H1 (cell line): ENCODE data around the gene NSG2. TPM values are rescaled to one million over a fixed set of nuclear protein-coding genes. Genes with fewer than 3 reads are reported as not detected.

Experiments used
- CREB1 ChIP-seq: IDR thresholded peaks from 2 replicates; pipeline ENCODE4 v1.6.1; 2012; ENCODE audit warnings: inconsistent platforms
- NANOG ChIP-seq: IDR thresholded peaks from 2 replicates; pipeline ENCODE4 v1.6.1; 2011; ENCODE audit warnings: low read length, low read depth, mild to moderate bottlenecking, inconsistent platforms; ENCODE audit not compliant: insufficient read depth, poor library complexity, severe bottlenecking
- RFX5 ChIP-seq: IDR thresholded peaks from 2 replicates; pipeline ENCODE4 v1.6.1; 2011; ENCODE audit warnings: low read depth, low read length, improper control_type of control experiment, borderline replicate concordance
- SIN3A ChIP-seq, 2 experiments: IDR thresholded peaks in 1 of 2; conservative IDR thresholded peaks in 1 of 2; 2 replicates each; pipeline ENCODE4 v1.6.1; 2011 to 2012; ENCODE audit warnings: low read length in 2 of 2, improper control_type of control experiment in 1 of 2, low read depth in 1 of 2, mild to moderate bottlenecking in 1 of 2
- polyA plus RNA-seq, 7 experiments: library from polyadenylated mRNA; depleted of rRNA in 3 of 7; stranded (reverse) in 5 of 7; unstranded in 2 of 7; fragments of >200 nt in 5 of 7; fragments of 200-250 nt in 2 of 7; gene quantifications; 1 replicate in 5 of 7; 2 replicates in 1 of 7; 4 replicates in 1 of 7; pipeline versions ENCODE4 v1.2.1 to v1.2.3, GENCODE V29; 2011 to 2013; ENCODE audit warnings: missing spikeins in 2 of 7, mixed read lengths in 2 of 7
- total RNA-seq: library from RNA; stranded (reverse); fragmentation: NEBNext Ultra II Directional; extraction: Animal tissue kit (Norgen Biotek cat#: 25700); gene quantifications from 2 replicates; pipeline ENCODE4 v1.2.1, GENCODE V29; 2021
- TF ChIP-seq, protein P1 (sequence below): IDR thresholded peaks from 2 replicates; pipeline ENCODE4 v1.6.1; 2012; ENCODE audit warnings: low read length, inconsistent platforms

NSG2 gene
- total and polyA plus RNA-seq, 2 of the 8 experiments (the other 6 are each of a cell fraction or from before 2014, with no cell fraction given), result 0.56 to 0.78 TPM

DNA sequence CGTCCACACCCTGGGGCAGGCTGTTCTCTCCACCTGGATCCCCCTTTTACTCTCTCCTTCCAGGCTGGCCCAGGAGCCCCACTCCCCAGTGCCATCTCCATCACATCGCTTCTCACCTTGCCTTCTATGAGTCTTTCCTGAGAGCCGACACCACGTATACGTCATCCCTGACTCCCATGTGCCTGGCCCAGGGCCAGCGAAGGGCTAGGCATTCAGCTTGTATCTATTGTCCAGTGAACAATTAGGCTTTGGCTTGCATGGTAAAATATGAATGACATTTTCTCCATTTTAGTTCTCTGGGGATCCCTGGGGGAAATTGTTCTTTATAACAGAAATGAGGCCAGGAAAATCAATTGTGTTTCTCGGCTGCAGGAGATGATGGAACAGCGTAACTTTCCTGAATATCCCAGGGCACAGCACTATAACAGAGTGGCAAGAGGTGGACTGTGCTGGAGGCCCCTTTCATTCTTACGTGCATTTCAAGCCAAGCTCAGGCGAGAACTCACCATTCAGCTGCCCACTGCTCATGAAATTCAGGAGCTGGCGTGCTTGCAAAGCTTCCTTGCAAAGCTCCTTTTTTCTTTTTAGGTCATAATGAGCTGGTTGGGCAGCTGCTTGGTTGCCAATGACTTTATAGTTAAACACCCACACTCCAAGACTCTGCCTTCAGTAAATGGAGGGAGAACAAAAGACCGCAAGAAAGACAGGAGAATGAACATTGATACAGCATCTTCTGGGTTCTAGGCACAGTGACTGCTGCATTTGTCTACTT, 37.7 kb downstream of the NSG2 start (continued):
- TF ChIP-seq RFX5 (no peak), CREB1 (no peak), NANOG (no peak), SIN3A (conservative IDR thresholded peaks at IDR 0.05 in 1 of 2, IDR thresholded peaks at IDR 0.05 in 1 of 2; ENCODE audit: low read depth in 1 of 2, low read length in 2 of 2) (no peak)
- TF ChIP-seq, protein P1, sequence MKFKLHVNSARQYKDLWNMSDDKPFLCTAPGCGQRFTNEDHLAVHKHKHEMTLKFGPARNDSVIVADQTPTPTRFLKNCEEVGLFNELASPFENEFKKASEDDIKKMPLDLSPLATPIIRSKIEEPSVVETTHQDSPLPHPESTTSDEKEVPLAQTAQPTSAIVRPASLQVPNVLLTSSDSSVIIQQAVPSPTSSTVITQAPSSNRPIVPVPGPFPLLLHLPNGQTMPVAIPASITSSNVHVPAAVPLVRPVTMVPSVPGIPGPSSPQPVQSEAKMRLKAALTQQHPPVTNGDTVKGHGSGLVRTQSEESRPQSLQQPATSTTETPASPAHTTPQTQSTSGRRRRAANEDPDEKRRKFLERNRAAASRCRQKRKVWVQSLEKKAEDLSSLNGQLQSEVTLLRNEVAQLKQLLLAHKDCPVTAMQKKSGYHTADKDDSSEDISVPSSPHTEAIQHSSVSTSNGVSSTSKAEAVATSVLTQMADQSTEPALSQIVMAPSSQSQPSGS, result no peak
